HepG2 (cell line): ENCODE data around the gene ATP4A. TPM values are rescaled to one million over a fixed set of nuclear protein-coding genes. Genes with fewer than 3 reads are reported as not detected.

Experiments
- ADNP ChIP-seq: sonication (generic); formaldehyde crosslinking; IDR thresholded peaks from 2 replicates; pipeline ENCODE4 v1.4.0; 2020; ENCODE audit warnings: missing genetic modification reagents
- KAT8 ChIP-seq: IDR thresholded peaks from 2 replicates; pipeline ENCODE4 v1.6.1; 2016; ENCODE audit warnings: missing genetic modification reagents, missing compliant biosample characterization
- NR2F1 ChIP-seq, 2 experiments: fragments of 450-650 bp in 1 of 2; formaldehyde crosslinking in 1 of 2; IDR thresholded peaks; 2 replicates each; pipeline versions ENCODE4 v1.5.0 to v1.6.1; 2016 to 2020; ENCODE audit warnings: mild to moderate bottlenecking in 1 of 2, missing compliant biosample characterization in 1 of 2, missing genetic modification reagents in 1 of 2, moderate library complexity in 1 of 2
- ZNF205 ChIP-seq: IDR thresholded peaks from 2 replicates; pipeline ENCODE4 v1.6.1; 2018; ENCODE audit warnings: missing biosample characterization, missing genetic modification reagents
- ZNF350 ChIP-seq: sonication (generic); formaldehyde crosslinking; IDR thresholded peaks from 2 replicates; pipeline ENCODE4 v1.4.0; 2020; ENCODE audit warnings: mild to moderate bottlenecking, low read depth, missing genetic modification reagents, borderline replicate concordance
- ZNF501 ChIP-seq: sonication (generic); formaldehyde crosslinking; IDR thresholded peaks from 2 replicates; pipeline ENCODE4 v1.5.1; 2020; ENCODE audit warnings: mild to moderate bottlenecking, moderate library complexity, missing genetic modification reagents
- ZNF703 ChIP-seq: sonication (generic); formaldehyde crosslinking; IDR thresholded peaks from 2 replicates; pipeline ENCODE4 v1.5.1; 2020; ENCODE audit warnings: missing genetic modification reagents, mild to moderate bottlenecking, moderate library complexity, borderline replicate concordance
- polyA plus RNA-seq, 8 experiments: library from polyadenylated mRNA; depleted of rRNA in 3 of 8; stranded (reverse) in 7 of 8; unstranded in 1 of 8; fragments of >200 nt; fragmentation: Illumina TruSeq in 4 of 8; extraction: Trizol in 4 of 8; gene quantifications; 2 replicates each; pipeline versions ENCODE4 v1.2.1 to v1.2.3, GENCODE V29; 2011 to 2016; ENCODE audit warnings: low read depth in 4 of 8, missing spikeins in 1 of 8, mixed read lengths in 1 of 8; ENCODE audit not compliant: insufficient read depth in 1 of 8
- total RNA-seq, 5 experiments: library from RNA; depleted of rRNA; stranded (reverse); fragments of >200 nt; fragmentation: Illumina TruSeq; extraction: Trizol; gene quantifications; 2 replicates each; pipeline ENCODE4 v1.2.3, GENCODE V29; 2016; ENCODE audit warnings: low read depth in 1 of 5
- TF ChIP-seq, protein P1 (sequence below): sonication (generic); formaldehyde crosslinking; IDR thresholded peaks from 2 replicates; pipeline ENCODE4 v1.4.0; 2020; ENCODE audit warnings: missing genetic modification reagents, borderline replicate concordance
- TF ChIP-seq, protein P2 (sequence below): sonication (generic); formaldehyde crosslinking; conservative IDR thresholded peaks from 2 replicates; pipeline ENCODE4 v1.4.0; 2020; ENCODE audit warnings: missing genetic modification reagents
- TF ChIP-seq, protein P3 (sequence below): sonication (generic); formaldehyde crosslinking; IDR thresholded peaks from 2 replicates; pipeline ENCODE4 v1.5.0; 2020; ENCODE audit warnings: missing genetic modification reagents
- TF ChIP-seq, protein P4 (sequence below): sonication (generic); formaldehyde crosslinking; IDR thresholded peaks from 2 replicates; pipeline ENCODE4 v1.4.0; 2020; ENCODE audit warnings: mild to moderate bottlenecking, missing genetic modification reagents
- TF ChIP-seq, protein P5 (sequence below), 2 experiments: sonication (generic) in 1 of 2; formaldehyde crosslinking in 1 of 2; IDR thresholded peaks; 2 replicates each; pipeline versions ENCODE4 v1.4.0 to v1.6.1; 2016 to 2020; ENCODE audit warnings: borderline replicate concordance in 1 of 2, low read depth in 1 of 2, mild to moderate bottlenecking in 1 of 2, missing genetic modification reagents in 1 of 2
- TF ChIP-seq, protein P6 (sequence below): sonication (generic); formaldehyde crosslinking; IDR thresholded peaks from 2 replicates; pipeline ENCODE4 v1.4.0; 2020; ENCODE audit warnings: mild to moderate bottlenecking, missing genetic modification reagents

Gene ATP4A
- total and polyA plus RNA-seq, 2 of the 13 experiments (the other 11 are each of a cell fraction or from before 2014, with no cell fraction given) = 0.08 to 0.11 TPM

DNA sequence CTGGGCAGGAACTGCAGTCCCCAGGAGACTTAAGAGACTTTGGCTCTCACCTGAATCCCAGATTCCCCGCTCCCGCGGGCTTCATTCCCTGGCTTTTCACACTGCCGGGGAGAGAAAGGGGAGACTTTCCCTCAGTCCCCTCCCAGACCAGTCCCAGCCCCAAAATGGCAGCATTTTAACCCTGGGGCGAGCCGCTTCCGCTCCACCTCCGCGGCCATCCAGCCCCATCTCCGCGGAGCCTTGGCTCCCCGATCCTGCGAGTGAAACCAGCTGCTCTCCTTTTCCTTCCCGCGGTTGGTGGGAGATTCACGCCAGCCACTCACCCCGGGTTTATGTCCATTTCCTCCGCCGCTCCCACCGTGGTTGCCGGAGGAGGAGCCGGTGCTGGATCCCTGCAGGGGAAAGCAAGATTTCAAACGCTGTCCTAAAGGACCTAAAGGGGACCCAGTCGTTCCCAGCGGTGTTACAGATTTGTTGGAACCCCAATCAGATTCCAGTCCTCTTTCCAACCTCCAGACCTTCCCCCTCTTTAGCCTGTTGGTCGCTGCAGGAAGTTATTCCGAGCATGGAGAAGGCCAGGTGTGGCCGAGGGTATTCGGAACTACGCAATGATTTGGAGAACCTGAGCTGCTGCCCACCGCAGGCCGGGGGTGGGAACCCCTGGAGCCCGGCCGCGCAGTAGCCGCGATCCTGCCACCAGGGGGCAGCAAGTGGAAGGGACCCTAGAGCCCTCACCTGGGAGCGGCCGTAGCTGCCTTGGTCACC lies 53.4 kb downstream of the ATP4A start (continued):
- TF ChIP-seq, protein P1, sequence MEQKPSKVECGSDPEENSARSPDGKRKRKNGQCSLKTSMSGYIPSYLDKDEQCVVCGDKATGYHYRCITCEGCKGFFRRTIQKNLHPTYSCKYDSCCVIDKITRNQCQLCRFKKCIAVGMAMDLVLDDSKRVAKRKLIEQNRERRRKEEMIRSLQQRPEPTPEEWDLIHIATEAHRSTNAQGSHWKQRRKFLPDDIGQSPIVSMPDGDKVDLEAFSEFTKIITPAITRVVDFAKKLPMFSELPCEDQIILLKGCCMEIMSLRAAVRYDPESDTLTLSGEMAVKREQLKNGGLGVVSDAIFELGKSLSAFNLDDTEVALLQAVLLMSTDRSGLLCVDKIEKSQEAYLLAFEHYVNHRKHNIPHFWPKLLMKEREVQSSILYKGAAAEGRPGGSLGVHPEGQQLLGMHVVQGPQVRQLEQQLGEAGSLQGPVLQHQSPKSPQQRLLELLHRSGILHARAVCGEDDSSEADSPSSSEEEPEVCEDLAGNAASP = peak; percentile 49; the same call in 1 of the 2 replicates
- peak; percentile 46; the same call in 1 of the 2 replicates for TF ChIP-seq KAT8
- TF ChIP-seq, protein P2, sequence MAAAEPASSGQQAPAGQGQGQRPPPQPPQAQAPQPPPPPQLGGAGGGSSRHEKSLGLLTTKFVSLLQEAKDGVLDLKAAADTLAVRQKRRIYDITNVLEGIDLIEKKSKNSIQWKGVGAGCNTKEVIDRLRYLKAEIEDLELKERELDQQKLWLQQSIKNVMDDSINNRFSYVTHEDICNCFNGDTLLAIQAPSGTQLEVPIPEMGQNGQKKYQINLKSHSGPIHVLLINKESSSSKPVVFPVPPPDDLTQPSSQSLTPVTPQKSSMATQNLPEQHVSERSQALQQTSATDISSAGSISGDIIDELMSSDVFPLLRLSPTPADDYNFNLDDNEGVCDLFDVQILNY (CRISPR knock-in tag) = no peak
- TF ChIP-seq, protein P3, sequence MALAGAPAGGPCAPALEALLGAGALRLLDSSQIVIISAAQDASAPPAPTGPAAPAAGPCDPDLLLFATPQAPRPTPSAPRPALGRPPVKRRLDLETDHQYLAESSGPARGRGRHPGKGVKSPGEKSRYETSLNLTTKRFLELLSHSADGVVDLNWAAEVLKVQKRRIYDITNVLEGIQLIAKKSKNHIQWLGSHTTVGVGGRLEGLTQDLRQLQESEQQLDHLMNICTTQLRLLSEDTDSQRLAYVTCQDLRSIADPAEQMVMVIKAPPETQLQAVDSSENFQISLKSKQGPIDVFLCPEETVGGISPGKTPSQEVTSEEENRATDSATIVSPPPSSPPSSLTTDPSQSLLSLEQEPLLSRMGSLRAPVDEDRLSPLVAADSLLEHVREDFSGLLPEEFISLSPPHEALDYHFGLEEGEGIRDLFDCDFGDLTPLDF = no peak
- peak; percentile 65; the same call in 1 of the 2 replicates for TF ChIP-seq ZNF350 (CRISPR knock-in tag)
- no peak for TF ChIP-seq ZNF703 (CRISPR knock-in tag)
- TF ChIP-seq NR2F1 (CRISPR knock-in tag; IDR thresholded peaks at IDR 0.05) = no peak
- peak; percentile 56; the same call in 1 of the 2 replicates for TF ChIP-seq ZNF205 (CRISPR knock-in tag)
- TF ChIP-seq, protein P4, sequence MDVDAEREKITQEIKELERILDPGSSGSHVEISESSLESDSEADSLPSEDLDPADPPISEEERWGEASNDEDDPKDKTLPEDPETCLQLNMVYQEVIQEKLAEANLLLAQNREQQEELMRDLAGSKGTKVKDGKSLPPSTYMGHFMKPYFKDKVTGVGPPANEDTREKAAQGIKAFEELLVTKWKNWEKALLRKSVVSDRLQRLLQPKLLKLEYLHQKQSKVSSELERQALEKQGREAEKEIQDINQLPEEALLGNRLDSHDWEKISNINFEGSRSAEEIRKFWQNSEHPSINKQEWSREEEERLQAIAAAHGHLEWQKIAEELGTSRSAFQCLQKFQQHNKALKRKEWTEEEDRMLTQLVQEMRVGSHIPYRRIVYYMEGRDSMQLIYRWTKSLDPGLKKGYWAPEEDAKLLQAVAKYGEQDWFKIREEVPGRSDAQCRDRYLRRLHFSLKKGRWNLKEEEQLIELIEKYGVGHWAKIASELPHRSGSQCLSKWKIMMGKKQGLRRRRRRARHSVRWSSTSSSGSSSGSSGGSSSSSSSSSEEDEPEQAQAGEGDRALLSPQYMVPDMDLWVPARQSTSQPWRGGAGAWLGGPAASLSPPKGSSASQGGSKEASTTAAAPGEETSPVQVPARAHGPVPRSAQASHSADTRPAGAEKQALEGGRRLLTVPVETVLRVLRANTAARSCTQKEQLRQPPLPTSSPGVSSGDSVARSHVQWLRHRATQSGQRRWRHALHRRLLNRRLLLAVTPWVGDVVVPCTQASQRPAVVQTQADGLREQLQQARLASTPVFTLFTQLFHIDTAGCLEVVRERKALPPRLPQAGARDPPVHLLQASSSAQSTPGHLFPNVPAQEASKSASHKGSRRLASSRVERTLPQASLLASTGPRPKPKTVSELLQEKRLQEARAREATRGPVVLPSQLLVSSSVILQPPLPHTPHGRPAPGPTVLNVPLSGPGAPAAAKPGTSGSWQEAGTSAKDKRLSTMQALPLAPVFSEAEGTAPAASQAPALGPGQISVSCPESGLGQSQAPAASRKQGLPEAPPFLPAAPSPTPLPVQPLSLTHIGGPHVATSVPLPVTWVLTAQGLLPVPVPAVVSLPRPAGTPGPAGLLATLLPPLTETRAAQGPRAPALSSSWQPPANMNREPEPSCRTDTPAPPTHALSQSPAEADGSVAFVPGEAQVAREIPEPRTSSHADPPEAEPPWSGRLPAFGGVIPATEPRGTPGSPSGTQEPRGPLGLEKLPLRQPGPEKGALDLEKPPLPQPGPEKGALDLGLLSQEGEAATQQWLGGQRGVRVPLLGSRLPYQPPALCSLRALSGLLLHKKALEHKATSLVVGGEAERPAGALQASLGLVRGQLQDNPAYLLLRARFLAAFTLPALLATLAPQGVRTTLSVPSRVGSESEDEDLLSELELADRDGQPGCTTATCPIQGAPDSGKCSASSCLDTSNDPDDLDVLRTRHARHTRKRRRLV = peak; percentile 47; the same call in 1 of the 2 replicates
- TF ChIP-seq, protein P5, sequence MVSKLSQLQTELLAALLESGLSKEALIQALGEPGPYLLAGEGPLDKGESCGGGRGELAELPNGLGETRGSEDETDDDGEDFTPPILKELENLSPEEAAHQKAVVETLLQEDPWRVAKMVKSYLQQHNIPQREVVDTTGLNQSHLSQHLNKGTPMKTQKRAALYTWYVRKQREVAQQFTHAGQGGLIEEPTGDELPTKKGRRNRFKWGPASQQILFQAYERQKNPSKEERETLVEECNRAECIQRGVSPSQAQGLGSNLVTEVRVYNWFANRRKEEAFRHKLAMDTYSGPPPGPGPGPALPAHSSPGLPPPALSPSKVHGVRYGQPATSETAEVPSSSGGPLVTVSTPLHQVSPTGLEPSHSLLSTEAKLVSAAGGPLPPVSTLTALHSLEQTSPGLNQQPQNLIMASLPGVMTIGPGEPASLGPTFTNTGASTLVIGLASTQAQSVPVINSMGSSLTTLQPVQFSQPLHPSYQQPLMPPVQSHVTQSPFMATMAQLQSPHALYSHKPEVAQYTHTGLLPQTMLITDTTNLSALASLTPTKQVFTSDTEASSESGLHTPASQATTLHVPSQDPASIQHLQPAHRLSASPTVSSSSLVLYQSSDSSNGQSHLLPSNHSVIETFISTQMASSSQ (IDR thresholded peaks at IDR 0.05; ENCODE audit: low read depth) = no peak
- TF ChIP-seq, protein P5 (CRISPR knock-in tag; IDR thresholded peaks at IDR 0.05; ENCODE audit: borderline replicate concordance) = peak; percentile 52; the same call in 1 of the 2 replicates
- TF ChIP-seq ADNP = no peak
- TF ChIP-seq, protein P6, sequence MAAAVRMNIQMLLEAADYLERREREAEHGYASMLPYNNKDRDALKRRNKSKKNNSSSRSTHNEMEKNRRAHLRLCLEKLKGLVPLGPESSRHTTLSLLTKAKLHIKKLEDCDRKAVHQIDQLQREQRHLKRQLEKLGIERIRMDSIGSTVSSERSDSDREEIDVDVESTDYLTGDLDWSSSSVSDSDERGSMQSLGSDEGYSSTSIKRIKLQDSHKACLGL (CRISPR knock-in tag) = 0 out of 2 replicates have a peak, but pooled peaks have one; percentile 10
- TF ChIP-seq ZNF501 (CRISPR knock-in tag) = peak; percentile 68
